AG09309 (cell line): ENCODE measurements around the gene ANKRD22.

Source experiments
- DNase-seq: peaks from one replicate; pipeline ENCODE4 v3.0.0-alpha.2; 2010; ENCODE audit warnings: low read depth
- H3K4me3 ChIP-seq: 2 replicates; pipeline ENCODE4 v1.5.1; 2011; ENCODE audit warnings: mild to moderate bottlenecking, low read depth, low read length, moderate library complexity; ENCODE audit not compliant: control insufficient read depth
- TF ChIP-seq, protein P1 (sequence below): IDR thresholded peaks from 2 replicates; pipeline ENCODE4 v1.5.1; 2011; ENCODE audit warnings: mild to moderate bottlenecking, low read depth, low read length, inconsistent platforms; ENCODE audit not compliant: insufficient read depth, control insufficient read depth; ENCODE audit errors: missing control alignments

ANKRD22 gene

DNA sequence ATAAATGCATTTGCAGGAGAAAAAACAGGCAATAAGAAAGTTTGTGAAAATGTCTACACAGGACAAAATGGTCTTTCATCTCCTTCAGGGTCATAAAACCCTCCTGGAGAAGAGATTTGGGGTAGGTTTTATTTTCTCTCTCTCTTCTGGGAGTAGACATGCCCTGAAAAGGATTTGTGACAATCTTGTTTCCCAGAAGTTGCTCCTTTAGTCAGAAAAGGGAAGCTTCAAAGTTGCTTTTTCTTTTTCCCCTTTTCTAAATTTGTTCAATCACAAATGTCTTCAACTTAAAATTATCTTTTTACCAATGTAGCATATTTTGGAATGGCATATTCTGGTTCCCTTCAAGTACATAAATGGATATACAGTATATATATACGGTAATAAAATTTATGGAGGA lies 9.4 kb upstream of the ANKRD22 start:
- no peak overlapping the region for H3K4me3 ChIP-seq
- TF ChIP-seq, protein P1, sequence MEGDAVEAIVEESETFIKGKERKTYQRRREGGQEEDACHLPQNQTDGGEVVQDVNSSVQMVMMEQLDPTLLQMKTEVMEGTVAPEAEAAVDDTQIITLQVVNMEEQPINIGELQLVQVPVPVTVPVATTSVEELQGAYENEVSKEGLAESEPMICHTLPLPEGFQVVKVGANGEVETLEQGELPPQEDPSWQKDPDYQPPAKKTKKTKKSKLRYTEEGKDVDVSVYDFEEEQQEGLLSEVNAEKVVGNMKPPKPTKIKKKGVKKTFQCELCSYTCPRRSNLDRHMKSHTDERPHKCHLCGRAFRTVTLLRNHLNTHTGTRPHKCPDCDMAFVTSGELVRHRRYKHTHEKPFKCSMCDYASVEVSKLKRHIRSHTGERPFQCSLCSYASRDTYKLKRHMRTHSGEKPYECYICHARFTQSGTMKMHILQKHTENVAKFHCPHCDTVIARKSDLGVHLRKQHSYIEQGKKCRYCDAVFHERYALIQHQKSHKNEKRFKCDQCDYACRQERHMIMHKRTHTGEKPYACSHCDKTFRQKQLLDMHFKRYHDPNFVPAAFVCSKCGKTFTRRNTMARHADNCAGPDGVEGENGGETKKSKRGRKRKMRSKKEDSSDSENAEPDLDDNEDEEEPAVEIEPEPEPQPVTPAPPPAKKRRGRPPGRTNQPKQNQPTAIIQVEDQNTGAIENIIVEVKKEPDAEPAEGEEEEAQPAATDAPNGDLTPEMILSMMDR, result no peak
- DNase-seq, result no peak

DNA sequence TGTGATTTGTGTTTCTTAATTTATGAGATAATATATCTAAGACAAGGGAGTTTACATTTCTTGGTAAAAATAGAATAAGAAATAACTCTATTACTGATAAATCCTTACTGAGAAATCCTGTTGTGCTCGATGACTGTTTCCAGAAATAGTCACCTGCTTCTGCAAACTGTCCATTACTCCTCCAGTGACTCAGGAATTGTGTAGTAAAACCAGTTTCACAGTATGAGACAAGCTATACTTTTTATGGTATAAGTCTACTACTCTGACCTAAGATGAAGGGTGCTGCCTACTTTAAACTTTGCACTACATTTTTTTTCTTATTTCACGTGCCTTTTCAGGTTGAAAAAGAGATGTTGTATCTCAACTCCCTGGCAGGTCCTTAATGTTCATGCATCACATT lies 6.8 kb upstream of the ANKRD22 start:
- TF ChIP-seq, protein P1, result no peak
- no peak overlapping the region for H3K4me3 ChIP-seq
- no peak for DNase-seq

DNA sequence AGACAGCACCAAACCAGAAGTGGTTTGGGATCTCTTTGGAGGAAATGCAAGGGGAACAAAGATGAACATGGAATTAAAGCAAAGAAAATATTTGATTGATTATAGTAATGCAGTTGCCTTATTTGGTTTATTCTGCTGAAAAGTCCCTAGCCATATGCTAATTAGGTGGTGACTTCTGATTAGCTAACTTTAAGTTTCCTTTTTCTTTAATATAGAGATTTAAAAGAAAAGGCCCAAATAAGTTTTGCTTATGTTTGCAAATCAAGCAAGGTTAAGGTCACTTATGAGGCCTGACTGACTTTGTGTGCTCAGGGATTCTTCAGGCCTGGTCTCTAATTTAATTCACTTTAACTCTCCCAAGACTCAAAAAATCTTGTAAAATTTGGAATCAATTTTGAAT lies 6.2 kb upstream of the ANKRD22 start:
- DNase-seq, result no peak
- TF ChIP-seq, protein P1, result no peak
- no peak overlapping the region for H3K4me3 ChIP-seq

DNA sequence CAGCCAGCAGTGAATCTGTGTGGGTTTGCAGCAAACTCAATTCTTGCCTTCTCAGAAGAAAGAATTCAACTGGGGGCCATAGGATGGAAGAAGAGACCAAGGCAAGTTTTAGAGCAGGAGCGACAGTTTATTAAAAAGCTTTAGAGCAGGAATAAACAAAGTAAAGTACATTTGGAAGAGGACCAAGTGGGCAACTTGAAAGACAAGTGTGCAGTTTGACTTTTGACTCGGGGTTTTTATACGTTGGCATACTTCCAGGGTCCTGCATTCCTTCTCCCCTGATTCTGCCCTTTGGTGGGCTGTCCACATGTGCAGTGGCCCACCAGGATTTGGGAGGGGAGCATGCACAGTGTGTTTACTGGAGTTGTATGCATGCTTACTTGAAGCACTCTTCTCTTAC lies 3.0 kb upstream of the ANKRD22 start:
- no peak for DNase-seq
- TF ChIP-seq, protein P1, result no peak
- no peak overlapping the region for H3K4me3 ChIP-seq

DNA sequence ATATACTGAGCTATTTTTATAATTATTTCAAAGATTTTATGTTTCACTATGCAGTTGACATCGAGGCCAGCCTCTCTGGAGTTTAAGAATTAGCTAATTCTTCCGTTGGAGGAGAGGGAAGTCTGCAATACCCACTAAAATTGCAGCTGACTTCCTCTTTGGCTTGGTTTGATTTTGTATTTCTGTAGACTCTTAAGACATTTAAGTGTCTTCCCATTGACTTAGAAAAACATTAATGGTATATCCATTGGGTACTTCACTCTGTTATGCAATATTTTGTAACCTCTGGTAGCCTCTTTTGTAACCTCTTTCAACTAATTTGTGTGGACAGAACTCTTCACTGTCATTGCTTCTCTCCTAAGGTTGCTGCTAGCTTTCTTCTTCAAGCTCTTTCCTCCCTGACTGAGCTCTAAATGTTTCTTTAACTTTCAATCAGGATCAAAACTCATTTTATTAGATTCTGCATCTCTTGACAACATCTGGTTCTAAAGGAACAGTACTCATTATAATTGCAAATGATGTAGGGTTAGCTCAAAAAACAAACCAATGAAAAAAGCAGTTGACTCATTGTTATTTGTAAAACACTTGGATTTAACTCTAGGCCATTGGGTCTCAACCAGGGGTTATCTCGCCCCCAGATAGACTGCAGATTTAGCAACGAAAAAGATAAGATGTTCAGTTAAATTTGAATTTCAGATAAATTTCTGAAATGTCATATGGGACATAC lies 1.7 kb upstream of the ANKRD22 start:
- H3K4me3 ChIP-seq, result no peak overlapping the region
- no peak for DNase-seq

DNA sequence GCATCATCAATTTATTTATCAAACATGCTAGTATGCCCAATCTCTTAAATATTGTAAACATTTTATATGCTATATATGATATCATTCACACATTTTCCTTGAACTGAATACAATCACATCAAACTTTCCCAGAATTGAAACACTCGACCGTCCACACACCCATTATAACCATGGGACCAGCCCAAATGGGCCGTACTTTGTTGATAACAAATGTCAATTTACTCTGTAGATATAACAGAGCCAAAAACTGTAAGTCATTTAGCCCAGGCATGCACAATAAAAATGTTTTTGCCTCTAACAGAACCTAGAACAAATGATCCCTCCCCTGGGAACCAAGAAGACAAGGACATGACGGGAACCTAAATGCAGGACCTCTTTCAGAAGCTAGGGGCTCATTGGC lies 683 bp upstream of the ANKRD22 start:
- no peak for DNase-seq
- TF ChIP-seq, protein P1, result no peak
- H3K4me3 ChIP-seq, result no peak overlapping the region

More for the DNA sequence above, 1.7 kb upstream of the ANKRD22 start:
- TF ChIP-seq, protein P1, result no peak
